Measurements from ENCODE around the gene CEBPZ.

Gene CEBPZ

DNA sequence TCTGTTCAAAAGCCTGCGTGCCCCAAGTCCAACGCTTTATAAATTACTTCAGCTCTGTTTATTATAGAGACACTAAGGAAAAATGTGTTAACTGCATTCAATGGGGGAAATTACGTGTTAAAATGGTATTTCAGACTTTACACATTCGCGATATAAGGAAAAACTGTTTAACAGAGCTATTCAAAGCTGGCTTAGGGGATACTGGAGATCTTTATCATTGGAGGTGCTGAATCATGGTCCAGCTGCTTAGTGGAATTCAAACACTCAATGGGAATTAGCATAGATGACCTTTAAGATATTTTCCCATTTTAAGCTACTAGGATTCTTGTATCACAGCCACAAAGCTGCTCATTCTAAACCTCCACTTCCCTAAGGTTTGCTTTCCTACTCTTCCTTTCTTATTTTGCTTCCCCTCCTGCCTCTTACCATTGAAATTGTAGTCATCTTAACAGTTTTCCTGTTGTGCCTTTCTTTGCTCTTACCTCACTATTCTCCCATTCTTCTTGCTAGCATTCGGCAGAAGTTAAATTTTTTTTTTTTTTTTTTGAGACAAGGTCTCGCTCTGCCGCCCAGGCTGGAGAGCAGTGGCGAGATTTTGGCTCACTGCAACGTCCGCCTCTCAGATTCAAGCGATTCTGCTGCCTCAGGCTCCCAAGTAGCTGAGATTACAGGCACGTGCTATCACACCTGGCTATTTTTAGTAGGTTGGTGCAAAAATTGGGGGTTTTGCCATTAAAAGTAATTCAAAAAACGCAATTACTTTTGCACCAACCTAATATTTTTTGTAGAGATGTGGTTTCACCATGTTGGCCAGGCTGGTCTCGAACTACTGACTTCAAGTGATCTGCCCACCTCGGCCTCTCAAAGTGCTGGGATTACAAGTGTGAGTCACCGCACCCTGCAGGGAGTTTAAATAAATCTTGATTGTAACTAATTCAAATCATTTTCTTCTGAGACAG lies 49.4 kb downstream of the CEBPZ start:
- TF ChIP-seq CTCF (conservative IDR thresholded peaks at IDR 0.05; ENCODE audit: low read depth, low read length): no peak
- Histone ChIP-seq H3K27ac (no peak overlapping the region), H3K79me2 (ENCODE audit: insufficient read depth, low read depth) (no peaks in the 10 kb centered on the region), H3K36me3 (ENCODE audit: insufficient read depth) (no peaks in the 10 kb centered on the region), H4K20me1 (ENCODE audit: insufficient read depth) (no peaks in the 10 kb centered on the region), H2AFZ (ENCODE audit: low read depth) (no peak overlapping the region), H3K4me2 (no peak overlapping the region), H3K4me1 (ENCODE audit: low read depth, poor library complexity, severe bottlenecking) (peaks cover 16% of the 10 kb centered on the region), H3K4me3 (IDR thresholded peaks at IDR 0.05; ENCODE audit: insufficient read depth, low read depth, low read length) (no peak overlapping the region), H3K27me3 (ENCODE audit: insufficient read depth, low read depth) (no peaks in the 10 kb centered on the region), H3K9ac (no peak overlapping the region)

- H3K27me3 ChIP-seq (ENCODE audit: insufficient read depth, low read depth): no peaks in the 10 kb centered on the region
- TF ChIP-seq CTCF (conservative IDR thresholded peaks at IDR 0.05; ENCODE audit: low read depth, low read length): no peak
- no peak overlapping the region for H3K27ac ChIP-seq
- H3K4me1 ChIP-seq (ENCODE audit: low read depth, poor library complexity, severe bottlenecking): peaks cover 16% of the 10 kb centered on the region
- H2AFZ ChIP-seq (ENCODE audit: low read depth): no peak overlapping the region
- no peaks in the 10 kb centered on the region for H3K79me2 ChIP-seq (ENCODE audit: insufficient read depth, low read depth)
- H4K20me1 ChIP-seq (ENCODE audit: insufficient read depth): no peaks in the 10 kb centered on the region
- no peak overlapping the region for H3K4me3 ChIP-seq (IDR thresholded peaks at IDR 0.05; ENCODE audit: insufficient read depth, low read depth, low read length)
- no peak overlapping the region for H3K4me2 ChIP-seq
- no peak overlapping the region for H3K9ac ChIP-seq
- H3K36me3 ChIP-seq (ENCODE audit: insufficient read depth): no peaks in the 10 kb centered on the region
Observed at GRCh38 chr2:37180640-37181039, 50.8 kb downstream of the CEBPZ start.

DNA sequence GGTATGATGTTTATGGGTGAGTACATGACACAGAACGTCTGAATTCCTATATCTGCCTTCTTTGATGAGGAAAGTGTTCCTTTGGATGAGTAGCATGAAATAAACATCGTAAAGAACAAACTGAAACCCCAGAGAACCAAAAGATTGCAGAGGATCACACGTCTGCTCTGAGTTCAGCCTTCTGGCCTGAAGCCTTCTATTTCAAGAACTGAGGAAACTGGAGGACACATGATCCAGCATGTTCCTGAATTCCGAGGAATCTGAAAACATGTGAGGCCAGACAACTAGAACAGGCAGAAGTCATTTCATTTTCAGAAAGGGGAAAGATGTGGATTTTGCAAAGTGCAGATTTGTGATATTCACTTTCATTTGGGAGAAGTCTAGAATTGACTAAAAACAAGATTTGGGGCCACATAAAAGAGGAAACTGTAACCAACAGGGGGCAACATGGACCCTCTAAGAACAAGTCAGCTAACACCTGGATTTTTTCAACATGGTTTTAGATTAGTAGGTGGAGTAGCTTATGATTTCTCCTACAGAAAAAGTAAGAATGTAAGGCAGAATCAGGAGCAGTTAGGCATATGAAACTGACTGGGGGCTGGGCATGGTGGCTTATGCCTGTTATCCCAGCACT lies 51.3 kb downstream of the CEBPZ start:
- no peaks in the 10 kb centered on the region for H3K27me3 ChIP-seq (ENCODE audit: insufficient read depth, low read depth)
- H3K36me3 ChIP-seq (ENCODE audit: insufficient read depth): no peaks in the 10 kb centered on the region
- H3K27ac ChIP-seq: no peak overlapping the region
- no peak overlapping the region for H2AFZ ChIP-seq (ENCODE audit: low read depth)
- H3K79me2 ChIP-seq (ENCODE audit: insufficient read depth, low read depth): no peaks in the 10 kb centered on the region
- H3K4me2 ChIP-seq: no peak overlapping the region
- no peak for TF ChIP-seq CTCF (conservative IDR thresholded peaks at IDR 0.05; ENCODE audit: low read depth, low read length)
- no peak overlapping the region for H3K9ac ChIP-seq
- peaks cover 12% of the 10 kb centered on the region for H3K4me1 ChIP-seq (ENCODE audit: low read depth, poor library complexity, severe bottlenecking)
- H4K20me1 ChIP-seq (ENCODE audit: insufficient read depth): no peaks in the 10 kb centered on the region
- no peak overlapping the region for H3K4me3 ChIP-seq (IDR thresholded peaks at IDR 0.05; ENCODE audit: insufficient read depth, low read depth, low read length)

DNA sequence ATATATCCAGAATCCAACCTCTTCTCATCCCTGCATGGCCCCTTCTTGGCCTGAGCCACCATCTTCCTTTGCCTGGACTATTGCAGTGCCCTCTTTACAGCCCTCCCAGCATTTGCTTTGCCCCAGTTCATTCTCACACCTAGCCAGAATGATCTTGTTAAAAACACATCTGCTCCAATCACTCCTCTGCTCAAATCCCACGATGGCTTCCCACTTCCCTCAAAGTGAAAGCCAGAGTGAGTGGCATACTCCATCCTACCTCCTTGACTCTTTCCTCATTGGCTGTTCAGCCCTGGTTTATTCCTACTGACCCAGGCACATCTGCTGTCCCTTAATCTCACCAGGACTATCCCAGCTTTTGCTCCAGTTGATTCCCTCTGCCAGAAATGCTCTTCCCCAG lies 57.7 kb downstream of the CEBPZ start:
- H3K79me2 ChIP-seq (ENCODE audit: insufficient read depth, low read depth): no peaks in the 10 kb centered on the region

More for the DNA sequence above, 57.7 kb downstream of the CEBPZ start:
- no peak overlapping the region for H3K4me2 ChIP-seq
- H3K36me3 ChIP-seq (ENCODE audit: insufficient read depth): no peaks in the 10 kb centered on the region
- no peak overlapping the region for H3K27ac ChIP-seq
- H3K27me3 ChIP-seq (ENCODE audit: insufficient read depth, low read depth): no peaks in the 10 kb centered on the region
- no peaks in the 10 kb centered on the region for H4K20me1 ChIP-seq (ENCODE audit: insufficient read depth)
- H3K4me3 ChIP-seq (IDR thresholded peaks at IDR 0.05; ENCODE audit: insufficient read depth, low read depth, low read length): no peak overlapping the region
- TF ChIP-seq CTCF (conservative IDR thresholded peaks at IDR 0.05; ENCODE audit: low read depth, low read length): no peak
- no peaks in the 10 kb centered on the region for H3K4me1 ChIP-seq (ENCODE audit: low read depth, poor library complexity, severe bottlenecking)
- H2AFZ ChIP-seq (ENCODE audit: low read depth): no peak overlapping the region
- no peak overlapping the region for H3K9ac ChIP-seq
